ENCODE data around the gene OR1N1. TPM values are rescaled to one million over a fixed set of nuclear protein-coding genes. Genes with fewer than 3 reads are reported as not detected.
"Not testable (repeated sequence)": the region's sequence is repeated elsewhere in the genome, so short reads cannot be mapped to it uniquely, and the experiment has no call there.

Gene OR1N1
- total RNA-seq, 1 donor from 2014 or later, result not detected

GRCh38 chr9:122552812-122553211 lies 25.7 kb upstream of the OR1N1 start, which contains the start of gene OR1N2:
Gene OR1N2 (plus strand): TSS chr9:122553112. CDS start chr9:122553212, 100 bp downstream.
- no peak for DNase-seq (ENCODE audit: low read depth)
- peaks cover 4% of the 10 kb centered on the region for H3K27me3 ChIP-seq (ENCODE audit: control insufficient read depth, insufficient read depth, low read length)
- H3K4me3 ChIP-seq (ENCODE audit: low read depth, low read length), result no peak within 1 kb of the TSS
- H3K36me3 ChIP-seq (ENCODE audit: control insufficient read depth, insufficient read depth, low read length), result no peaks in the 10 kb centered on the region
- TF ChIP-seq CTCF (IDR thresholded peaks at IDR 0.05; ENCODE audit: insufficient read depth, low read length, poor library complexity, severe bottlenecking), result no peak

GRCh38 chr9:122551371-122551770 lies 24.3 kb upstream of the OR1N1 start:
- Histone ChIP-seq H3K4me3 (ENCODE audit: low read depth, low read length) (no peak overlapping the region), H3K36me3 (ENCODE audit: control insufficient read depth, insufficient read depth, low read length) (no peaks in the 10 kb centered on the region), H3K27me3 (ENCODE audit: control insufficient read depth, insufficient read depth, low read length) (peaks cover 4% of the 10 kb centered on the region)
- DNase-seq (ENCODE audit: low read depth), result no peak
- no peak for TF ChIP-seq CTCF (IDR thresholded peaks at IDR 0.05; ENCODE audit: insufficient read depth, low read length, poor library complexity, severe bottlenecking)

- Histone ChIP-seq H3K36me3 (ENCODE audit: control insufficient read depth, insufficient read depth, low read length) (no peaks in the 10 kb centered on the region), H3K27me3 (ENCODE audit: control insufficient read depth, insufficient read depth, low read length) (no peaks in the 10 kb centered on the region), H3K4me3 (ENCODE audit: low read depth, low read length) (no peak overlapping the region)
- no peak for TF ChIP-seq CTCF (IDR thresholded peaks at IDR 0.05; ENCODE audit: insufficient read depth, low read length, poor library complexity, severe bottlenecking)
- DNase-seq (ENCODE audit: low read depth), result no peak
These were observed 19.1 kb upstream of the OR1N1 start for GRCh38 chr9:122546196-122546595.

- no peak for TF ChIP-seq CTCF (IDR thresholded peaks at IDR 0.05; ENCODE audit: insufficient read depth, low read length, poor library complexity, severe bottlenecking)
- Histone ChIP-seq H3K27me3 (ENCODE audit: control insufficient read depth, insufficient read depth, low read length) (no peaks in the 10 kb centered on the region), H3K4me3 (ENCODE audit: low read depth, low read length) (no peak overlapping the region), H3K36me3 (ENCODE audit: control insufficient read depth, insufficient read depth, low read length) (no peaks in the 10 kb centered on the region)
- DNase-seq (ENCODE audit: low read depth), result no peak
These were observed 11.7 kb upstream of the OR1N1 start for GRCh38 chr9:122538757-122539156.

GRCh38 chr9:122537066-122537465 lies 10.0 kb upstream of the OR1N1 start:
- not testable (repeated sequence) for H3K36me3 ChIP-seq (ENCODE audit: control insufficient read depth, insufficient read depth, low read length); H3K4me3 ChIP-seq (ENCODE audit: low read depth, low read length); H3K27me3 ChIP-seq (ENCODE audit: control insufficient read depth, insufficient read depth, low read length)
- peak; percentile 25 for DNase-seq (ENCODE audit: low read depth)

- no peak for TF ChIP-seq CTCF (IDR thresholded peaks at IDR 0.05; ENCODE audit: insufficient read depth, low read length, poor library complexity, severe bottlenecking)
- Histone ChIP-seq H3K36me3 (ENCODE audit: control insufficient read depth, insufficient read depth, low read length) (no peaks in the 10 kb centered on the region), H3K4me3 (ENCODE audit: low read depth, low read length) (no peak overlapping the region), H3K27me3 (ENCODE audit: control insufficient read depth, insufficient read depth, low read length) (no peaks in the 10 kb centered on the region)
- no peak for DNase-seq (ENCODE audit: low read depth)
These were observed 9.0 kb upstream of the OR1N1 start for GRCh38 chr9:122536134-122536533.

- not testable (repeated sequence) for DNase-seq (ENCODE audit: low read depth); H3K4me3 ChIP-seq (ENCODE audit: low read depth, low read length); H3K27me3 ChIP-seq (ENCODE audit: control insufficient read depth, insufficient read depth, low read length)
These were observed 4.1 kb upstream of the OR1N1 start for GRCh38 chr9:122531157-122531556.

More at GRCh38 chr9:122531157-122531556, 4.1 kb upstream of the OR1N1 start:
- H3K36me3 ChIP-seq (ENCODE audit: control insufficient read depth, insufficient read depth, low read length), result not testable (repeated sequence)
